OCI-LY3 (cell line): ENCODE measurements around the gene COX6B2.

Experiments used
- H2AFZ ChIP-seq: fragments of 200-600, 300-600 bp; shearing (Covaris generic); 2 replicates; pipeline ENCODE4 v1.6.0; 2014; ENCODE audit warnings: antibody characterized with exemption, low read depth, low read length
- H3K27ac ChIP-seq: fragments of 200-600, 300-600 bp; sonication (generic); 2 replicates; pipeline ENCODE4 v1.5.1; 2014; ENCODE audit warnings: mild to moderate bottlenecking, low read length, moderate library complexity, mixed read lengths
- H3K27me3 ChIP-seq: fragments of 200-600, 300-600 bp; sonication (generic); 2 replicates; pipeline ENCODE4 v1.6.1; 2014; ENCODE audit warnings: low read depth, low read length, mixed read lengths
- H3K36me3 ChIP-seq: fragments of 200-600, 300-600 bp; sonication (generic); replicated peaks from 2 replicates; pipeline ENCODE3; 2014; ENCODE audit warnings: low read depth, low read length, mixed read lengths
- H3K4me1 ChIP-seq: fragments of 300-600, 200-600 bp; sonication (generic); 2 replicates; pipeline ENCODE4 v1.6.1; 2014; ENCODE audit warnings: low read length, mixed read lengths
- H3K4me2 ChIP-seq: fragments of 200-600, 300-600 bp; sonication (generic); 2 replicates; pipeline ENCODE4 v1.6.1; 2014; ENCODE audit warnings: low read length, mixed read lengths
- H3K4me3 ChIP-seq: fragments of 300-600, 200-600 bp; sonication (generic); 2 replicates; pipeline ENCODE4 v1.5.1; 2014; ENCODE audit warnings: antibody characterized with exemption, mild to moderate bottlenecking, low read length, moderate library complexity
- H3K79me2 ChIP-seq: fragments of 300-600, 200-600 bp; shearing (Covaris generic); 2 replicates; pipeline ENCODE4 v1.6.1; 2014; ENCODE audit warnings: mild to moderate bottlenecking, low read length, mixed read lengths
- H3K9ac ChIP-seq: fragments of 300-600, 200-600 bp; shearing (Covaris generic); 2 replicates; pipeline ENCODE4 v1.6.0; 2014; ENCODE audit warnings: mild to moderate bottlenecking, low read length, moderate library complexity
- H3K9me3 ChIP-seq: fragments of 200-600, 300-600 bp; shearing (Covaris generic); 2 replicates; pipeline ENCODE4 v1.6.1; 2014; ENCODE audit warnings: low read length, mixed read lengths; ENCODE audit not compliant: insufficient read depth
- H4K20me1 ChIP-seq: fragments of 200-600, 300-600 bp; sonication (generic); 2 replicates; pipeline ENCODE4 v1.6.1; 2016; ENCODE audit warnings: low read length, mixed read lengths; ENCODE audit not compliant: insufficient read depth
- CTCF ChIP-seq: fragments of 200-600, 300-600 bp; sonication (generic); IDR thresholded peaks from 2 replicates; pipeline ENCODE4 v1.5.1; 2014; ENCODE audit warnings: antibody characterized with exemption, low read length, low read depth
- EZH2phosphoT487 ChIP-seq: fragments of 200-600 bp; shearing (Covaris generic); IDR thresholded peaks from 2 replicates; pipeline ENCODE4 v1.6.1; 2018; ENCODE audit warnings: antibody characterized with exemption, mixed run types, low read depth

The COX6B2 gene

GRCh38 chr19:55379174-55379573 lies 24.7 kb upstream of the COX6B2 start:
- H3K4me1 ChIP-seq: peaks cover 18% of the 10 kb centered on the region
- no peak overlapping the region for H3K9ac ChIP-seq

GRCh38 chr19:55377356-55378131 lies 23.0 kb upstream of the COX6B2 start:
- Histone ChIP-seq H3K9me3 (no peaks in the 10 kb centered on the region), H3K4me2 (no peak overlapping the region), H3K9ac (no peak overlapping the region), H3K4me1 (peaks cover 16% of the 10 kb centered on the region), H3K27ac (no peak overlapping the region), H2AFZ (no peak overlapping the region), H3K79me2 (peaks cover 12% of the 10 kb centered on the region), H4K20me1 (no peaks in the 10 kb centered on the region), H3K36me3 (peaks cover 7% of the 10 kb centered on the region), H3K4me3 (no peak overlapping the region), H3K27me3 (peaks cover 9% of the 10 kb centered on the region)
- TF ChIP-seq CTCF (no peak), EZH2phosphoT487 (no peak)

More at GRCh38 chr19:55379174-55379573, 24.7 kb upstream of the COX6B2 start:
- no peak overlapping the region for H3K4me3 ChIP-seq
- no peaks in the 10 kb centered on the region for H4K20me1 ChIP-seq
- H3K27ac ChIP-seq: no peak overlapping the region
- peaks cover 11% of the 10 kb centered on the region for H3K36me3 ChIP-seq
- H3K79me2 ChIP-seq: peaks cover 23% of the 10 kb centered on the region
- no peaks in the 10 kb centered on the region for H3K9me3 ChIP-seq
- H2AFZ ChIP-seq: no peak overlapping the region
- H3K27me3 ChIP-seq: 0 out of 2 replicates have a peak, but pooled peaks cover under 1% of the 10 kb centered on the region
- no peak overlapping the region for H3K4me2 ChIP-seq
- TF ChIP-seq EZH2phosphoT487 (no peak), CTCF (no peak)

- Histone ChIP-seq H3K4me1 (peaks cover 11% of the 10 kb centered on the region), H3K9me3 (no peaks in the 10 kb centered on the region), H4K20me1 (no peaks in the 10 kb centered on the region), H3K27ac (no peak within 1 kb of the TSS), H2AFZ (no peak within 1 kb of the TSS), H3K36me3 (no peaks in the 10 kb centered on the region), H3K4me3 (no peak within 1 kb of the TSS), H3K79me2 (0 out of 2 replicates have a peak, but pooled peaks cover under 1% of the 10 kb centered on the region), H3K9ac (no peak within 1 kb of the TSS), H3K4me2 (no peak within 1 kb of the TSS), H3K27me3 (peaks cover 15% of the 10 kb centered on the region)
- no peak for TF ChIP-seq CTCF
- TF ChIP-seq EZH2phosphoT487: no peak
Observed at GRCh38 chr19:55376241-55376933, 21.9 kb upstream of the COX6B2 start, which contains the start of gene TMEM190. TMEM190 (plus strand) TSS chr19:55376826; CDS start chr19:55376854, 28 bp downstream.
